ENCODE measurements around the gene RPL28.

DNA sequence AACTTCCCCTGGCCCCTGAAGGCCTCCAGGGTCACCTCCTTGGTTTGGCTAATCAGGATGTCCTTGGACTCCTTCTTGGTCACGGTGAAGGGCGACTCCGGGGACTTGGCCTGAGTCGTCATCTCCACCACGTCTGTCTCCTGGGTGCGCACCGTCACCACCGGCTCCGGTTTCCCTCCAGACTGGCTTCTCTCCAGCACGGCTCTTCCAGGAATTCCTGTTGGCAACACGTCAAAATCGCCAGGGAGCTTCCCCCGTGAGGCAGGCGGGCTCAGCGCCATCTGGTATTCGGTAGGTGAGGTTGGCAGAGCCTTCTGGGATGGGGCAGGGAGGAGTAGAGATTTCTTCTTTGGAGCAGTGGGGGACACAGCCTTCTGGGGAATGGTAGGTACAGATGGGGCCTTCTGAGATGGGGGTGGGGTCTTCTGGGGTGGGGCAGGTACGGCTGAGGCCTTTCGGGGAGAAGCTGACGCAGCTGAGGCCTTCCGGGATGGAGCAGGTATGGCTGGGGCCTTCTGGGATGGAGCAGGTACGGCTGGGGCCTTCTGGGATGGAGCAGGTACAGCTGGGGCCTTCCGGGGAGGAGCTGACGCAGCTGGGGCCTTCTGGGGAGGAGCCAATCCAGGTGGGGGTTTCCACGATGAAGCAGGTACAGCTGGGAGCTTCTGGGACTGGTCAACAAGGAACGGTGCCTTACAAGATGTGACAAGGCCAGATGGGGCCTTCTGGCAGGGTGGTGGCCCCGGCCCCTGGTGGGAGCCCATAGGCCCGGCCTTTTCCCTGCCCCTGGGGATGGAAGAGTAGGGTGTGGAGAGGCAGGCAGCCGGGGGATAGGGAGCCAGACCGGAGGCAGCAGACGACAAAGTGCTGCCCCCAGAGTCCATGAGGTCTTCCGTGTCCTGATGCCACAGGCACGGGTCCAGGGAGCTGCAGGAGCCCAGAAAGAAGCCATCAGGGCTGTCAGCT lies 26.5 kb upstream of the RPL28 start:
- TF ChIP-seq HDGF (IDR thresholded peaks at IDR 0.05; ENCODE audit: borderline replicate concordance) (no peak), CTBP1 (IDR thresholded peaks at IDR 0.05; ENCODE audit: borderline replicate concordance) (no peak), FOXK2 (IDR thresholded peaks at IDR 0.05) (no peak), L3MBTL2 (conservative IDR thresholded peaks at IDR 0.05) (no peak)

All from HEK293T (cell line).